SK-N-MC (cell line): Measurements from ENCODE around the gene PELI1.

ENCODE experiments used
- DNase-seq: peaks from one replicate; pipeline ENCODE4 v3.0.0-alpha.2; 2011; ENCODE audit warnings: low read depth, low spot score
- H3K27ac ChIP-seq: fragments of 200-600 bp; sonication (generic); 2 replicates; pipeline ENCODE4 v1.5.1; 2016; ENCODE audit warnings: mixed run types
- H3K36me3 ChIP-seq: fragments of 200-600 bp; sonication (generic); 2 replicates; pipeline ENCODE4 v1.6.1; 2017; ENCODE audit warnings: antibody characterized with exemption, low read length, mixed read lengths; ENCODE audit not compliant: insufficient read depth
- H3K4me3 ChIP-seq: fragments of 200-600 bp; sonication (generic); 2 replicates; pipeline ENCODE4 v1.5.1; 2016
- H3K9ac ChIP-seq: fragments of 200-600 bp; sonication (generic); 2 replicates; pipeline ENCODE4 v1.8.0; 2017; ENCODE audit warnings: mixed run types, mixed read lengths; ENCODE audit not compliant: insufficient read length
- H3K9me3 ChIP-seq: fragments of 200-600 bp; sonication (generic); 2 replicates; pipeline ENCODE4 v1.6.1; 2017; ENCODE audit warnings: low read depth, mild to moderate bottlenecking, antibody characterized with exemption, low read length, moderate library complexity, mixed read lengths
- EZH2 ChIP-seq: fragments of 200-600 bp; sonication (generic); IDR thresholded peaks from one replicate; pipeline ENCODE4 v1.6.1; 2017; ENCODE audit warnings: antibody characterized with exemption
- FOXP2 ChIP-seq: optimal IDR thresholded peaks from 2 replicates; pipeline ENCODE3; 2011; ENCODE audit warnings: mild to moderate bottlenecking, moderate library complexity; ENCODE audit not compliant: insufficient read depth; ENCODE audit errors: extremely low read length, control extremely low read depth
- POLR2AphosphoS5 ChIP-seq: IDR thresholded peaks from 2 replicates; pipeline ENCODE4 v1.6.1; 2012; ENCODE audit warnings: mild to moderate bottlenecking, low read depth, low read length, borderline replicate concordance

The PELI1 gene

DNA sequence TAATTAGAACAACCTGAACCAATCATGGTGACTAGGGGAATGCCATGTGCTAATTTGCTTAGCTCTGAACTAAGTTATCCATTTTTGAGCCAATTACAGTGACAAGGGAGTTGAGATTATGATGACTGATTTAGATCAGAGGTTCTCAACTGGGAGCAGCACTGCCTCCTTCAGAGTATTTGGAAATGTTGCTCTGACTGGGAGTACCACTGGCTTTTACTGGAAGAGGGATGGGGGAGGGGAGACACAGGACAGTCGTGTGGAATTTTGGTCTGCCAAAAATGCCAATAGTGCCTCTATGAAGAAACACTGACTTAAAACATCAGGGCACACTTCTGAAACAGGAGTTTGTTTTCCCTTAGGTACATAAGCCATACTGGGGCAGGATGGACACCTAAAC, 76.9 kb downstream of the PELI1 start:
- Histone ChIP-seq H3K9ac (no peak overlapping the region), H3K9me3 (no peaks in the 10 kb centered on the region), H3K36me3 (no peaks in the 10 kb centered on the region), H3K4me3 (no peak overlapping the region), H3K27ac (no peak overlapping the region)
- TF ChIP-seq EZH2 (no peak), FOXP2 (no peak), POLR2AphosphoS5 (no peak)
- no peak for DNase-seq

DNA sequence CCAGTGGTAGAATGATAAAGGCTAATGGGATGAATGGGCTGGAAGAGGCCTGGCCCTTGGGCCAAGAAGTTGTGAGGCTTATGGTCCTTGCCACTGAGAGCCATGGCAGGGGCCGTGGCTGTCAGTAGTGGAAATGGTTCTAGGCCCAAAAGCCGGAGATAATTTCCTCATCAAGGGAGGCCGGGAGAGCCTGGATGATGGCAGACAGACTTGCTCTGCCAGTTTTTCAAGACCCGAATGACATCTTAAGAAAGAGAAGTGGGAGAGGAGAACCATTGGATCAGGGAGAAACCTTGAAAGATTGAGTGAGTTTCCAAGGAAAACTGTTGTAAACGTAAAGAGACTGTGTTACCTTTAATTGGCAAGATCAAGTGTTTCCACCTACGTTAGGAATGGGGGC, 78.7 kb downstream of the PELI1 start:
- no peak overlapping the region for H3K4me3 ChIP-seq
- H3K27ac ChIP-seq = no peak overlapping the region
- no peaks in the 10 kb centered on the region for H3K9me3 ChIP-seq
- DNase-seq = no peak
- no peaks in the 10 kb centered on the region for H3K36me3 ChIP-seq
- H3K9ac ChIP-seq = no peak overlapping the region
- TF ChIP-seq EZH2 (no peak), FOXP2 (no peak), POLR2AphosphoS5 (no peak)

DNA sequence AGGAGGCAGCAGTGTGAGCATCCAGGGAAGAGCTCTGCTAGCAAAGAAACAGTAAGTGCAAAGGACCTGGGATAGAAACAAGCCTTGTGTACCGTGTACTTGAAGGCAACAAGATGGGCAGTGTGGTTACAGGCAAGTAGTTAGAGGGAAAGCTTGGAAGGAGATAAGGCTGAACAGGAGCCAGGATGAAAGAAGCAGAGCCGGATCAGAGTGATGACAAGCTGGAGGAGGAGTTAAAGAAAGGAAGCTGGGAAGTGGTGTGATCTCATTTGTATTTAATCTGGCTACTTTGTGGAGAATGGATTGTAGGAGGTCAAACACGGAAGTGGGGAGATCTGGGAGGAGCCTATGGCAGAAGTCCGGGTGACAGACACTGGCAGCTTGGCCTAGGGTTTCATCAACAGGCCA, 80.3 kb downstream of the PELI1 start:
- no peak for TF ChIP-seq EZH2
- TF ChIP-seq FOXP2 = no peak
- no peak for TF ChIP-seq POLR2AphosphoS5
- Histone ChIP-seq H3K36me3 (no peaks in the 10 kb centered on the region), H3K9me3 (no peaks in the 10 kb centered on the region), H3K4me3 (no peak overlapping the region), H3K27ac (no peak overlapping the region), H3K9ac (no peak overlapping the region)
- no peak for DNase-seq

DNA sequence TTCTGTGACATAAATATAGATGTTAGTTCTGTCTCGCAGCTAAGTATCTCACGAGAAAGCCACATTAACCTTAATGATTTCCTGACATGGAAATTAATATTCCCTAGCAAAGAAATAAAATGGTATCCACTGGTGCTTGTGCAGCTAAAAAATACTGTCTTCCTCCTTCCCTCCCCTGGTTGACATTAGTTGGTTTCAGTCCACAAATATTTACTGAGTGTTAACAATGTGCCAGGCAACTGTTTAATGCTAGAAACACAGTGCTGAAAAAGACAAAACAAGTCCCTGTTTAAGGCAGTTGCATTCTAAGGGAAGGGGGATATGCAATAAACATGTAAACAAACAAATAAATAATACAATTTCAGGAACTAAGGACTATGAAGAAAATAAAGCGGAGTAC, 80.8 kb downstream of the PELI1 start:
- H3K27ac ChIP-seq = no peak overlapping the region
- H3K36me3 ChIP-seq = no peaks in the 10 kb centered on the region
- H3K9me3 ChIP-seq = no peaks in the 10 kb centered on the region
- DNase-seq = no peak
- no peak overlapping the region for H3K9ac ChIP-seq
- TF ChIP-seq FOXP2 = no peak
- TF ChIP-seq POLR2AphosphoS5 = no peak
- no peak for TF ChIP-seq EZH2
- H3K4me3 ChIP-seq = no peak overlapping the region

DNA sequence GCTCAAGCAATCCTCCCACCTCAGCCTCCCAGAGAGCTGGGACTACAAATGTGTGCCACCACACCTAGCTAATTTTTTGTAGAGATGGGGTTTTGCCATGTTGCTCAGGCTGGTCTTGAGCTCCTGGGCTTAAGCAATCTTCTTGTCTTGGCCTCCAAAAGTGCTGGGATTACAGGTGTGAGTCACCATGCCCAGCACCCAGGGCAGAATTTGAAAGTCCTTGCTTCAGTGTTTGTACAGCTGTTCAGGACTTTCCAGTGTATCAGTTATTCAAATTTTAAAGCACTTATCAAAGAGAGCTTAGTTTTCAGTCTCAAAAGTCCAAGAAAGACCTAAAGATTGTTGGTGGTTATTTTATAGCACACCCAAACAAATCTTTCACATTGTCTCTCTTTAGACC, 81.4 kb downstream of the PELI1 start:
- no peak for DNase-seq
- Histone ChIP-seq H3K4me3 (no peak overlapping the region), H3K36me3 (no peaks in the 10 kb centered on the region), H3K9me3 (no peaks in the 10 kb centered on the region), H3K27ac (no peak overlapping the region), H3K9ac (no peak overlapping the region)
- TF ChIP-seq POLR2AphosphoS5 (no peak), EZH2 (no peak), FOXP2 (no peak)

DNA sequence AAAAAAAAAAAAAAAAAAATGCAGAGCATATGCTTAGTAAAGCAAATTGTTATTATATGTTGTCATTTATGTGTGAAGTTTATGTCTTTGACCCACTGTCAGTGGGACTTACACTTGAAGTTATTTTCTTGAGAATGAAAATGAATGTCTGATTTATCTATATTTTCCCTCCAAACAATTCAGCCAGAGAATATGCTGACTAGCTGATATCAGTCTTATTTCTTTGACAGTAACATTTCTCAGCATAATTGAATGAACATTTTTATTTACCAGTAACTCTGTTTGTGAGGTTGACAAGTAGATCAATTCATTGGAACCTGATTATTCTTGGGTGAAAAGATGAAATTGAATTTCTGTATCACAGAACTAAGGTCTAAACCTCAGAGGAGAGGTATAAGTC, 85.0 kb downstream of the PELI1 start:
- TF ChIP-seq FOXP2 (no peak), EZH2 (no peak), POLR2AphosphoS5 (no peak)
- no peak for DNase-seq

DNA sequence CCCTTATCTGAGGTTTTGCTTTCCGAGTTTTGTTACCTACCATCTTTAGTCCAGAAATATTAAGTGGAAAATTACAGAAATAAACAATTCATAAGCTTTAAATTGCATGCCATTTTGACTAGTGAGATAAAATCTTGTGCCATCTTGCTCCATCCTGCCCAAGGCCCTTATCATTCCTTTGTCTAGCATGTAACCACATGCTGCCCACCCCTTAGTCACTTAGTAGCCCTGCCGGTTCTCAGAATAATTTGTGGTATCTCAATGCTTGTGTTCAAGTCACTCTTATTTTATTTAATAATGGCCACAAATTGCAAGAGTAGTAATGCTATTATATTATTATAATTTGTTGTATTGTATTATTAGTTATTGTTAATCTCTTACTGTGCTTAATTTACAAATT, 88.2 kb downstream of the PELI1 start:
- H3K27ac ChIP-seq = no peak overlapping the region
- TF ChIP-seq EZH2 (no peak), FOXP2 (no peak), POLR2AphosphoS5 (no peak)
- no peaks in the 10 kb centered on the region for H3K36me3 ChIP-seq
- no peaks in the 10 kb centered on the region for H3K9me3 ChIP-seq
- no peak overlapping the region for H3K4me3 ChIP-seq
- no peak overlapping the region for H3K9ac ChIP-seq
- no peak for DNase-seq

More for the DNA sequence above, 85.0 kb downstream of the PELI1 start:
- no peaks in the 10 kb centered on the region for H3K9me3 ChIP-seq
- no peak overlapping the region for H3K4me3 ChIP-seq
- no peak overlapping the region for H3K27ac ChIP-seq
- H3K9ac ChIP-seq = no peak overlapping the region
- H3K36me3 ChIP-seq = no peaks in the 10 kb centered on the region

DNA sequence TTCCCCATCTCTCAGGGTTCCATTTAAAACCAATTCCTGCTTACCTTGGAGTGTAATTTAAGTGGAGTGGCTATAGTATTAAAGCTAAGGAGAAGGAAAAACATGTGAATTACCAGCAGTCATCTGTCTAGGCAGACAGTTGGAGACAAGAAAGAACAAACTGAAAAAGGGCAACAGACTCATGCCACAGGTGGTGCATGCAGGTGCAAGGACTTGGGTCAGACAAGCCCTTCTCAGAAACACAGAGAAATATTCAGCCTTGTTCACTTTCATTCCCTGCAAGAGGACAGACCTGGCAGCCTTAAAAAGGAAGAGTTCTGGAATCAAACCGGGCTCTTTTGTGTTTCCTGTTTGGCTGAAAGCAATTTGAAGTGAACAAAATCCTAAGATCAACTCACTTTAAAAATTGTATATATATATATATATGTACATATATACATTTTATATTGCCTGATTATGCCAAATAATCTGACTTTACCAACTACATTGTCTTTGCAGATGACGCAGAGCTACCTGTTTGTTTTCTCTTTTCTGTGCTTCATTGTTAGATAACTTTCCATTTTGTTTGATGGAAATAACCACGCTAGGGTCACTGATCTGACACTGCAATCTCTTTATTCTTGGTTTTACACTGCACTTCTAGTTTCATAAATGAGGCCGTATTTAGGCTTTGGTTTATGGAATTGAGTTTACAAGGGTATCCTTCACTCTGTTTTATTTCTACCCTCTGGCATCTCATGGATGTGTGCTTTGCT, 89.9 kb downstream of the PELI1 start:
- Histone ChIP-seq H3K36me3 (no peaks in the 10 kb centered on the region), H3K9ac (no peak overlapping the region), H3K9me3 (no peaks in the 10 kb centered on the region), H3K27ac (no peak overlapping the region), H3K4me3 (no peak overlapping the region)
- DNase-seq = no peak
- no peak for TF ChIP-seq EZH2

DNA sequence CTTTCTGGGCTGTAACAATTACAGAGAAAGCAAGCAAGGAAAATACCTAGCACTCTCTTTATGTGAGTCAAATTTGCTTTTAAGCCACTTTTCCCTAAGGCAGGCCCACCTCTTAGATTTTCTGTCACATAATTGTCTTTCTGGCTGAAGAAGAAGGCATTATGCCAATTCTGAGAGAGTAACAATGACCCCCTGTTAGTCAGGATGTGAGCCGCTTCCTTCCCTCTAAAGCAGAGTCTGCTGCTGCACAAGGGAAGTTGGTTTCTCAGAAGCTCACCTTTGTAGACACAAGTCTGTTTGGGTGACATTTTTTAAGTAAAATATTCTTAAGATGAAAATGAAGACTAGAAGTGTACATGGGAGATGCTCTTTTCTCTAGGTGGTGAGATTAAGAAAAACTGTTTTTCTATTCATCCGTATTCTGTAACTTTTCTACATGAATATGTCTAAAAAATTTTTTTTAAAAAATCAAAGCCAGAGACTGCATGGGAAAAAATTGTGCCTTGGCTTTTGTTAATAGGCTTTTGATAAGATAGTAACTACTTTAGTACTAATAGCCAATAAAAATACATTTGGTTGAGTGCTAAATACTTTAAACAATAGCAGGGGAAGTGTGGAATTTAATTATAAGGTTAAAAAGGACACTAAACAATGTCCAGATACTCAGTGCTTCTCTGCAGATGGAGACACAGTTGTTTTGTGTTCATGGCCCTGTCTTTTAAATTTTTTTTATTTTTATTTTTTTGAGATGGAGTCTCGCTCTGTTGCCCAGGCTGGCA, 91.6 kb downstream of the PELI1 start:
- H3K9me3 ChIP-seq = no peaks in the 10 kb centered on the region
- no peak overlapping the region for H3K27ac ChIP-seq
- TF ChIP-seq EZH2 = no peak
- no peak for TF ChIP-seq FOXP2
- no peak for TF ChIP-seq POLR2AphosphoS5
- H3K9ac ChIP-seq = no peak overlapping the region
- no peak for DNase-seq
- H3K36me3 ChIP-seq = no peaks in the 10 kb centered on the region
- H3K4me3 ChIP-seq = no peak overlapping the region
